Epidermal melanocyte (primary cell): ENCODE results near the gene AKT1.
"Not testable (repeated sequence)": the region's sequence is repeated elsewhere in the genome, so short reads cannot be mapped to it uniquely, and the experiment has no call there.

Experiments
- DNase-seq: peaks from one replicate; pipeline ENCODE4 v3.0.0; 2011; ENCODE audit warnings: low spot score; ENCODE audit not compliant: insufficient read length

AKT1 gene

GRCh38 chr14:104794993-104795780 lies at the start of gene AKT1:
TSS of gene AKT1 (minus strand) at chr14:104795748. CDS start at chr14:104792643, 3,105 bp downstream.
- no peak for DNase-seq

DNA sequence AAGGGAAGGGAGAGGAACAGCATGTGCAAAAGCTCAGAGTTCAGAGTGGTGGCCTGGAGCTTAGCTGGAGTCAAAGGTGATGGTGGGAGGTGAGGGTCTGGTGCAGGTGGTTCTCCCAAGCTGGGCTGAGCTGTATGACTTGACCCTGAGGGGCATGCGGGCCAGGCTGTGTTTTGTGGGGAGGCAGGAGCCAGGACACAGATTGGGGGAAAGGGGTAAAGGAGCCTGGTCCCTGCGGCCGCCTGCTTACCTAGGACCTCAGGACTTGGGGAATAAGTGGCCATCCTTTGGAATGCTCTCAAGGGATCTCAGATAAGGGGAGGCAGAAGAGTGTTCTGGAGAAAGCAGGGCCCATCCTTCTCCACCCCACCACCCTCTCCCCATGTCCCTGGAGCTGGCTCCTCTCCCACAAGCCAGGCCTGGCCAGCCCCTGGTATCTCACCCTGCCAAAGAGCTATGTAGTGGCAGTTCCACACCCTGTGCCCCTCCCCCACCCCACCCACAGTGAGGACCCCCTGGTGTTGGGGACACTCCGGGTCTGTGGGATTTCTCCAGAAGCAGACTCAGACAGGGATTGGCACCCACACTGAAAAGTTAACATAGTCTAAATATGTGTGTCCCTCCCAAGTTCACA lies 49.6 kb upstream of the AKT1 start:
- no peak for DNase-seq

DNA sequence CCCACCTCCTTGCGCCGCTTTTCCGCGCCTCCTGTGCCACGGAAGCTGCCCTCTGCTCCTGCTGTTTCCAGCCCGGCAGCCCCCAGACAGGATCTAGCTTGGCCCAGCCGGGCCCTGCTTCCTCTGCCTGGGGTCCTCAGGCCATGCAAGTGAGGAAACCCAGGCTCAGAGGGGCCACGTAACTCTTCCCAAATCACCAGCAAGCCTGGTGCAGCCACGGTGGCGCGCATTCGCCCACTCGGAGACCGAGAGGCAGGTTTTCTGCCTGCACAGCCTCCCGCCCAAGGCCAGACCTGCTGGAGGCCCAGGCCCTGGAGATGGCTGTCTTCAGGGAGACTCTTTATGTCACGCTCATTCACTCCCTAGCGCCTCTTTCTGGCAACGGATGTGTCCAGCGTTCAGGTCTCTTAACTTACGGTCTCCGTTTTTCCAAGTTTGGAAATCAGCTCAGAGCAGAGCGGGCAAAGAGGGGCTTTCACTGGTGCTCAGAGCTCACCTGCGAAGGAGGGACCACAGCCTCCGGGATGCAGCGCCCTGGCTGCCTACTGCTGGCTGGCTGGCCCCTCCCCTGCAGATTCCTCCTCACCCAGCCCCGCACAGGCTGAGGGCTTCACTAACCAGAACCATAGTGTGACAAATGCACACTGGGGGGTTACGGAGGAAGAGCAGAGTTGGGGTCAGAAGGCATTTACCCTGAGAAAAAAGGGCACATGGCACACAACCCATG lies 48.9 kb upstream of the AKT1 start:
- DNase-seq, result no peak

DNA sequence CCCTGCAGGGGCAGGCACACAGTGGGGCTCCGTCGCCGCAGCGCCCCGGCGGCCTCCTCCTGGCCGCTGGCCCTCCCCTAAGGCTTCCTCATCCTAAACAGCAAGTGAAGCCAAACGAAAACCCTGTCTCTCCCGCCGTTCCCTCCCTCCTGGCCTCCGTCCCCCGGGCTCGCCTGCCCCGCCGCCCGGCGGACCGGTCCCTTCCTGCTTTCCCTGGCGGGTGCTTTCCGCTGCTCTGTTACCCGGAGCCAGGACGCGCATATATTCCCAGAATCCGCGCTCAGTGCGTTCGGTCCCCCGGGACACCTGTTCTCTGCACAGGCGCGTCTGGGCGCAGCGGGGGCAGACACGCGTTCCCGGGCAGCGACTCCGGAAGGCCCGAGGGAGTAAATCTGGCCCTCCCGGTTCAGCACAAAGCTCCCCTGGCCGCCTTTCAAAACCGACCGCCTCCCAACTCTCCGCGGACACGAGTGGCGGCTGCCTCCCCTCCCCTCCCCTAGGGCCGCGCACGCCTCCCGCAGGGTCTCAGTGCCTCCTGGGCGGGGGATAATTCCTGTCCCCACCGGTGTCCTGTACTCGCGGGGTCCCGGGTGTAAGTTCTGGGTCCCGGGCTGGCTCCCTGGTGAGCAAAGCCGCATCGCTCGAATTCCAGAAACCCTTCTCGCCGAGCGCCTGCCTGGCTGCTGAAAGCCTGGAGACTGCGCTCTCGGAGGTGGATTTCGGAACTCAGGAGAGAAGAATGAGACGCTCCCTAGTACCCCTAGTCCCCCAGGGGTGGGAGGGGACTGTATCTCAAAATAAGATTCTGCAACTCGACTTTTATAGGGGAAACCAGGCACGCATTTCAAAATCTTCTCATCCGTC lies 48.1 kb upstream of the AKT1 start:
- DNase-seq, result no peak

- DNase-seq, result no peak
These were observed 47.5 kb upstream of the AKT1 start for GRCh38 chr14:104843006-104843405.

DNA sequence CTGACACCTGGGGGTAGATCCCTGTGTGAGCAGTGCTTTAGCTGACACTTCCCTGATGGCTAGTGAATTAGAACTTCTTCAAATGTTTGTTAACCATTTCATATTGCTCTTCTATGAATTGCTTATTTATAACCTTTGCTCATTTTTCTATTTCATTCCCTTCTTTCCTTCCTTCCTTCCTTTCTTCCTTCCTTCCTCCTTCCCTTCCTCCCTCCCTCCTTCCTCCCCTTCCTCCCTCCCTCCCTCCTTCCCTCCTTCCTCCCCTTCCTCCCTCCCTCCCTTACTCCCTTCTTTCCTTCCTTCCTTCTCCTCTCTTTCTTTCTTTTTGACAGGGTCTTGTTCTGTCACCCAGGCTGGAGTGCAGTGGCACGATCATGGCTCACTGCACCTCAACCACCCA lies 46.2 kb upstream of the AKT1 start:
- DNase-seq, result no peak

GRCh38 chr14:104836171-104836935 lies 40.8 kb upstream of the AKT1 start:
- not testable (repeated sequence) for DNase-seq

- DNase-seq, result no peak
These were observed 35.2 kb upstream of the AKT1 start for GRCh38 chr14:104830781-104831180.

DNA sequence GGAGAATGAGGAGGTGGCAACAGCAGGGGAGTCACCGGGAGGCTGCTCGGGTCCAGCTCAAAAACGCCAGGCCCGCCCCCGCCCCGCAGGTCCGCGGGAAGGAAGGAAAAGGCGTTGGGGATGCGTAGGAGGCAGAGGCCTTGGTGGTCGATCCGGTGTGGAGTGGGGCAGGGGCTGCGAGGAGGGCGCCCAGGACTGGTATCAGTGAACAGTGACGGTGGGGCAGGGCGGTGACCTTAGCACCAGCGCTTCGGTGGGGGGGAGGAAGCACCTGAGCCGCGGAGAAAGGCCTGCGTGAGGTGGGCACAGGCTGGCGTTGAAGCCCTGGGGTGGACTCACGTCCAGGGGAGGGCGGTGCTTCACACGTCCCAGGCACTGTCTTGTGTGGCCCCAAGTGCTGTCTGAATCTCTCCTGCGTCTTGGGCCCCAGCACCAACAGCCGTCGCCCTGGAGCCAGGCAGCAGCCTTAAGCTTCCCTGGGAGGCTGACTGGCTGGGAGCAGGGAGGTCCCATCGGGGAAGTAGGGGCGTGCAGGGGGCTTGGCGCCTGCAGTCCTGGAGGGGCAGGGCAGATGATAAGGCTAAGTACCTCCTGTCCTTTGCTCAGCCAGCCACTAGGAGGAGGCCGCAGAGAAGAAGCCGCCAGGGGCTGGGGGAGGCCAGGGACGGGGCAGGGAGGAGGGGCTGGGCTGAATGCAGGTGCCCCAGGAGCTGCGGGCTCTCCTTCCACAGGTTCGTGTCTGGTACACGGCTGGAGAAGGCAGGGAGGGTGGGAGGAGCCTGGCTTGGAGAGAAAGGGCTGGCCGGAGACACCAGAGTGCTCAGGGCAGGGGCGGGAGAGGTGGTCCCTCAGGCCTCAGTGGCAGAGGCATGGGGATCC lies 31.9 kb upstream of the AKT1 start:
- peak; percentile 57 for DNase-seq

- DNase-seq, result no peak
These were observed 31.3 kb upstream of the AKT1 start for GRCh38 chr14:104826861-104827176.

- peak; percentile 82 for DNase-seq
These were observed 30.8 kb upstream of the AKT1 start for GRCh38 chr14:104826189-104826860.

DNA sequence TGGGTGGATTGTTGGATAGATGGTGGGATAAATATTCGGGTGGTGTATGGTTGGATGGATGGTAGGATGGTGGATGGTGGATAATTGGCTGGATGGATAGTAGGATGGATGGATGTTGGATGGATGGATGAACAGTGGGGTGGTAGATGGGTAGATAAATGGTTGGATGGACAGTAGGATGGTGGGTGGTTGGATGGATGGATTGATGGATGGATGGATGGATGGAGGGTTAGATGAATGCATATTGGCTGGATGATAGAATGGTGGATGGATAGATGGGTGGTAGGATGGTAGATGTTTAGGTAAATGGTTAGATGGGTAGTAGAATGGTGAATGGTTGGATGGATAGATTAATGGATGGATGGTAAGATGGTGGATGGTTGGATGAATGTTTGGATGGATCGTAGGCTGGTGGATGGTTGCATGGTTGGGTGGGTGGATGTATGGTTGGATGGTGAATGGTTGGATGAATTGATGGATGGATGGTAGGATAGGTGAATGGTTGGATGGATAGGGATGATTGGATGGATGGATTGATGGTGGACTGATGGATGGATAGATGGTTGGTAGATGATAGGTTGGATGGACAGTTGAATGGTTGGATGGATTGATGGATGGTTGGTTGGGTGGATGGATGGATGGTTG lies 28.9 kb upstream of the AKT1 start:
- DNase-seq, result no peak

- no peak for DNase-seq
These were observed 27.5 kb upstream of the AKT1 start for GRCh38 chr14:104822821-104823615.

DNA sequence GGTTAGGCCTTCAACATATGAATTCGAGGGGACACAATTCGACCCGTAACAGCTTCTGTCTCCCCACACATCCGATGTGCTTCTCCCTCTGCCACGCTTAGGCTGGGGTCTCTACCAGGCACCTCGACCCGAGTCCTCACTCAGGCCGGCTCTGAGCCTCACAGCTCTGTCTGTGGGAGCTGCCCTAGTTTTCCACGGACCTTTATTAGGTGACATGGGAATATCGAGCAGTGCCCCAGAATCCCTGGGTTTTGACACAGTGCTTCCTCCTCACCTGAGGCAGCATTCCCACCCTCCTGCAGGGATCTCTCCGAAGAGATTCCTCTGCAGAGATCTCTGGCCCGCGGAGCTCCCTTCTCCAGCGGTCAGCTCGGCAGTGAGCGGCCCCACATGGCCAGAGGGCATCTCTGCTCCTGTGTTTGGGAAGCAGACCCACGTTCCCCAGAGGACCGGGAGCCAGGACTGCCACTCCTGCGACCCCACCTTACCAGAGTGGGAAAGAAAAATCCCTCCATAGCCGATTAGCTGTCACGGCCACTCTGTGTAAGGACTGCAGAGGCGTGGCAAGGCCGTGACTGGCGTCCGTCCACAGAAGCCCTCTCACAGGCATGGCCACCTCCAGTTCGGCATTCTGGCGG lies 26.5 kb upstream of the AKT1 start:
- DNase-seq, result no peak

DNA sequence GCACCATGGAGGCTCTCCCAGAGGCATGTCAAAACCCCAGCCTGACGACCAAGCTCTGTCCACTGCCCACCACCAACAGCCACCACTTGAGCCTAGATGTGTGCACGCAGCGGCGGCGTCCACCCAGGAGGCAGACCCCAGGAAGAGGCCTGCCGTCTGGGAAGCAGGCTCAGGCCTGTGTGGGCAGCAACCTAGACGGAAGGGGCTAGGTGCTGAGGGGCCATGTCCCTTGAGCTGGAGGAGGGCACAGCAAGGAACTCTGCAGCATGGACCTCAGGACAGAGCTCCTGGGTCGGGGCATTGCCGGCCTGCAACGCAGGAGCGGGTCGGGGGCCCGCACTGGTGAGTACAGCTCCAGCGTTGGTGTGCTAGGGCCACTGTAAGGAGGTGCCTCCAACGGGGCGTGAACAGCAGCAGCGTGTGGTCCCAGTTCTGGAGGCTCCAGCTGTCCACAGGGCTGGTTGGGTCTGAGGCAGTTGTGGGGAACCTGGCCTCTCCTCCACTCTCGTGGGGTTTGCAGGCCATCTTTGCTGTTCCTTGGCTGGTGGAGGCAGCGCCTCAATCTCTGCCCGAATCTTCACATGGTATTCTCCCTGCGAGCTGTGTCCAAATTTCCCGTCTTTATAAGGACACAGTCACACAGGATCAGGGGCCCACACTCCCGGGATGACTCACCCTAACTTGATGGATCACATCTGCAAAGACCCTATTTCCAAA lies 25.8 kb upstream of the AKT1 start:
- DNase-seq, result no peak

GRCh38 chr14:104820669-104821228 lies 25.2 kb upstream of the AKT1 start:
- peak; percentile 77 for DNase-seq
